HG02610 (cell line): ENCODE measurements around the gene SOCS3.
A peak's percentile ranks its signal among the peaks of the same experiment; 100 is the strongest.

Experiments used
- ATAC-seq: cut with Tn5 transposase; IDR thresholded peaks from one replicate; pipeline ENCODE4 v1.9.1; 2021; ENCODE audit warnings: mild to moderate bottlenecking, moderate library complexity; ENCODE audit not compliant: unreplicated experiment

Gene SOCS3

GRCh38 chr17:78368854-78369495 lies 9.1 kb upstream of the SOCS3 start:
- no peak for ATAC-seq

- ATAC-seq: no peak
Observed at GRCh38 chr17:78368348-78368747, 8.5 kb upstream of the SOCS3 start.

- ATAC-seq: no peak
Observed at GRCh38 chr17:78367193-78367592, 7.3 kb upstream of the SOCS3 start.

DNA sequence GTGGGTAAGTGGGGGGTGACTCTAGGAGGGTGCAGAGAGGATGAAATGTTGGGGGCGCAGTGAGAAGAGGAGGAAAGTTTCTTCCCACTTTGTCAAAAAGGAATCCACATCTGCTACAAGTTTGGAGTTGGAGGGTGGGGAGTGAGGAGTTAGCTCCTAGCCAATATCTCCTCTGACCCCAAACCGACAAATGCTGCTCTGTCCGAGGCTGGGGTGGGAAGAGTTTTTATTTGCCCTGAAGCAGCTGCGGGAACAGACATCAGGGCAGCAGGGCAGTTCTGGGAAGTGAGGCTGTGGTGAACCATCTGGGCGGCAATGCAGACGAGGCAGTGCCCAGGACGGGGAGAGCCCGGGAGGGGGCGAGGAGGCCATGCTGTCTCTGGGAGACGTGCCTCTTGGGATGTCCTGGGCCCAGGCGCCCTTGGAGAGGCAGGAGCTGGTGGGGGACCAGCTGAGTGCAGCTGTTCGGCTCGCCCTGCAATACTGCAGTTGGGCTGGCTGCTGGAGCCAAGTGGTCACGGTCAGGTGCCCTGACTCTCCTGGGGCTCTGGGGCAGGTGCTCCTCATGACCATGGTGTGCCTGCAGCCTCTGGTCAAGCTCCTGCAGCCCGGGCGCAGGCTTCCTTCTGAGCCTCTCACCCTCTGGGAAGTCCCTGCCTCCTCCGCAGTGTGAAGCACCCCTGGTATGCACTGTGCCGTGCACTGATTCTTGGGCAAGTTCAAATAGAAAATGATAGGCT lies 6.4 kb upstream of the SOCS3 start:
- no peak for ATAC-seq

GRCh38 chr17:78365561-78366108 lies 5.8 kb upstream of the SOCS3 start:
- ATAC-seq: no peak

DNA sequence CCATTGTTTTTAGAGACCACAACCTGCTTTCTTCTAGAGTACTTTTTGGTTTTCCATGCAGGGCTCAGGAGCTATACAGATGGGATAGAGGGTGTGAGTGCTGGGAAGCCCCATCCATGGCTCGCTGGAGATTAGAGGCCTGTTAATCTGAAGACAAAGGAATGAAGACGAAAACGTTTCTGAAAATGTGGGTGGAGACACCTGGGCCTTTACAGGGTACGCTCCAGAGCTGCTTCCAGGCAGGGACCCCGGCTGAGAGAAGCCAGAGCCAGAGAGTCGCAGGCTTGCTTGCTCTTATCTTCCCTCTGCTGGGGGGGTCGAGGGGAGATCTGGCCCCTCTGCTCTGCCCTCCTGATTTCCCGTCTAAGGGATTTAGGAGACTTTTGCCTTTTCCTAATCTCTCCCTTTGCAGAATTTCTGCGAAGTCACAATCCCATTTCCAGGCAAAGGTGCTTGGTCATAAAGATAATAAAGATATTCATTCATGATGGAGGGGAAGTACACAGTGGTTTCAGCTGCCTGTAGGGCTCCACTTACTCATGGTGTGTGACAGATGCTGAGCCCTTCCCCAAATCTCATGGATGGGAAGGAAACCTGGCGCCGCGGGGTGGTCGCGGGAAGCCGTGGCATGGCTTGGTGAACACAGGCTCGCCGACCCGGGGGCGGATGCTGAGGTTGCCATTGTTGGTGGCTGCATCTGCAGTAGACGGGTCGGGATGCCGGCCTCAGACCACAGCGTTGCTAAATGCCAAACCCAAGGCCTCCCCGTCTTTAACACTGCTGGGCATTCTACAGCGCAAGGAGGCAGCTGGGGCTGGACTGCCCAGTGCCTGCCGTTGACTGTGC lies 4.8 kb upstream of the SOCS3 start:
- ATAC-seq: no peak

- no peak for ATAC-seq
Observed at GRCh38 chr17:78362671-78363070, 2.8 kb upstream of the SOCS3 start.

DNA sequence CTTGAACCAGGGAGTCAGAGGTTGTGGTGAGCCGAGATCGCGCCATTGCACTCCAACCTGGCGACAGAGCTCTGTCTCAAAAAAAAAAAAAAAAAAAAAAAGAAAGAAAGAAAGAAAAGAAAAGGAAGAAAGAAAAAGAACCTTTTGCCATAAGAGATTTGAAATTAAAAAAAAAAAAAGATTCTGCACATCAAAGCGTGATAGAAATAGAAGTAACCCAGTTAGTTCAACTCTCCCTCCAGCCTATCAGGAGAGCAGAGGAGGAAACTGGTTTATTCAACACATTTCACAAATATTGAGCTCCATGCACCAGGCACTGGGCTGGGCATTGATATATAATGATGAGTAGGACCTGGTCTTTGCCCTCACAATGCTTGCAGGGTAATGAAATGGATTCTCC lies 2.4 kb upstream of the SOCS3 start:
- ATAC-seq: no peak

DNA sequence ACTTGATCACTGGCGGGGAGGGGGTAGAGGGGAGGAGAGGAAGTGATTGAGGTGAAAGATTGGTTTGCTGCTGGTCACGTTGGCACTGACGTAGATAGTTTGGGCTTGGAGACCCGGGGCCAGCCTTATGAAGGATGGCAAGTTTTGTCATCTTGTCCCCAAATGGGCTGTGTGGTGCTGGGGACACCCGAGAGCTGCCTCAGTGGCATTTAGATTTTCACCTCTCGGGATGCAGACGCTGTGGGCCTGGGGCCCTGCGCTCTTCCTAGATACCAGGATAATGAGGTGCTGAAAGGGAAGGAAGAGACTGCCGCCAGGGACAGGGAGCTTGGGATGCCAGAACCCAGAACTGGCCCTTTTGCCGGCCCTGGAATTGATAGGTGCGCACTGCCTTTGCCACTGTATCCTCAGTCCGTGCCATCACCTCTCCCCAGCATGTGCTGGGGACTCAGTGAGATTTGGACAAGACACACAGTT lies 1.4 kb upstream of the SOCS3 start:
- no peak for ATAC-seq

- peak; percentile 15 for ATAC-seq
Observed at GRCh38 chr17:78360371-78361224, 721 bp upstream of the SOCS3 start.

GRCh38 chr17:78359321-78359996 lies 418 bp downstream of the SOCS3 start:
- no peak for ATAC-seq

- ATAC-seq: no peak
Observed at GRCh38 chr17:78358538-78359320, 1.1 kb downstream of the SOCS3 start.

DNA sequence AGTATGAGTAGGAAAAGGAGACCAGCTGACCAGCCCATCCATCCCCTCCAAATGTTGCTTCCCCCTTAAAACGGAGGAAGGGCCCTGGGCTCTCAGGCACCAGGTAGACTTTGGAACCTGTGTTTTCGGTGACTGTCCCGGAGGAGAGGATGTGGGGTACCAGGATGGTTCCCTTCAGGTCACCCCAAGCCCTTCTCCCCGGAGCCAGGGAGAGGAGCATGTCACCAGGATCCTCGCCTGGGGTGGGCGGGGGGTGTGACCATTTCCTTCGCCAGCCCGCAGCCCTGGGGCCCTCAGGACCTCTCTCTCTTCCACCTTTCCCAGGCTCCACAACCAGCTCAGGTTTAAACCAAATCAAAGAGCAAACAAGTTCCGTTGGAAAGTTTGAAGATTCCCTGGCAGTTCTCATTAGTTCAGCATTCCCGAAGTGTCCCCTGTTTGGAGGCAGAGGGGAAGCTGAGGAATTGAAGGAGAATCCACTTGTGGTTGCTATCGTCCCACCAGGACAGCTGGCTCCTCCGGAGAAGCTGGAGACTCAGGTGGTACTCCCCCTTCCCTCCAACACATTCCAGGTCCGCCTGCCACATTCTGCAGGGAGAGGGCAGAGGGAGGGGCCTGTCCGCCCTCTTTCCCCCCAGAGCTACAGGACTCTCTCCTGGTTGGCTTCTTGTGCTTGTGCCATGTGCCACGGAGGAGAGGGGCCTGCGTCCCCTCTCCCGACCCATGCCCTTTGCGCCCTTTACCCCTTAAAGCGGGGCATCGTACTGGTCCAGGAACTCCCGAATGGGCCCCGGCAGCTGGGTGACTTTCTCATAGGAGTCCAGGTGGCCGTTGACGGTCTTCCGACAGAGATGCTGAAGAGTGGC lies 2.0 kb downstream of the SOCS3 start:
- no peak for ATAC-seq

- ATAC-seq: no peak
Observed at GRCh38 chr17:78357177-78357586, 2.7 kb downstream of the SOCS3 start.

DNA sequence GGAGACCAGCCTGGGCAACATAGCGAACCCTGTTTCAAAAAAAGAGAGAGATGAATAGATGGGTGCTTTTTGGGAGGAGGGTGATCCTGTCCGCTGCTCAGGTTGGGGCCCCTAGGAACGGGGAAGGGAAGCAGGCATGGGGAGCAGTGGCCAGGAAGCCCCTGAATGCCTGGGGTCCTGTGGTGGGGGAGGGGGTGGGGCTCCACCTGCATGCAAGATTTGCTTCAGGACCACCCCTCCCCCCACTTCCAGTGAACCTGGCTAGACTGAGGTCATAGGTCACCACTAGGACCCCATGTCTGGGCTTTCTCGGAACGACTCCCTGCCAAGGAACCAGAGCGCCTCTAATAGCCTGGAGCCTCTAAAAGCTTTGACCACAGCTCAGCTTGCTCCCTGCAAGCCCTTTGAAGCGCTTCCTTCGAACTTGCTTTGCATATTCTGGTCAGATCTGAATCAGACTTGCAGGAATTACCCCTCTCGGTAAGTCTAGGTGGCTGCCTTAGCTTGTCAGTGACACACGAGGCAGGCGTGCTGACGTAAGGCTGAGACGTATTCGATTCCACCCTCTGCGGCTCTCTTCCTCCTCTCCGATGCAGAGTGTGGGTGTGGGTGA lies 3.7 kb downstream of the SOCS3 start:
- ATAC-seq: peak; percentile 58

DNA sequence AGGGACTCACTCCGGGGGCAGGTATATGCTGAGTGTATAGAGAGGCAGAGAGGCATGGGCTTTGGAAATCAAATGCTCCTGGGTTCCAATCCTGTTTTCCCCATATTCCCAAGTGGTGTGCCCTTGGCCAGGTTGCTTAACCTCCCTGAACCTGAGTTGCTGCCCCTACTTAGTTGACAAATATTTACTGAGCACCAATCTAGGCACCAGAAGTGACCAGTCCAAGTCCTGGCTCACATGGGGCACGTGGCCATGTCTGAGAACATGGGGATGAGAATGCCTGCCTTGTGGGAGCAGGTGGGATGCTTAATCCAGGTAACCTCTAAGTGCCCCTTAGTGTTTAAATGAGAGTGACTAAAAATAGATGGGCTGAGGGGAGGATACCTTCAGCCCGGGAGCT lies 4.2 kb downstream of the SOCS3 start:
- ATAC-seq: no peak

DNA sequence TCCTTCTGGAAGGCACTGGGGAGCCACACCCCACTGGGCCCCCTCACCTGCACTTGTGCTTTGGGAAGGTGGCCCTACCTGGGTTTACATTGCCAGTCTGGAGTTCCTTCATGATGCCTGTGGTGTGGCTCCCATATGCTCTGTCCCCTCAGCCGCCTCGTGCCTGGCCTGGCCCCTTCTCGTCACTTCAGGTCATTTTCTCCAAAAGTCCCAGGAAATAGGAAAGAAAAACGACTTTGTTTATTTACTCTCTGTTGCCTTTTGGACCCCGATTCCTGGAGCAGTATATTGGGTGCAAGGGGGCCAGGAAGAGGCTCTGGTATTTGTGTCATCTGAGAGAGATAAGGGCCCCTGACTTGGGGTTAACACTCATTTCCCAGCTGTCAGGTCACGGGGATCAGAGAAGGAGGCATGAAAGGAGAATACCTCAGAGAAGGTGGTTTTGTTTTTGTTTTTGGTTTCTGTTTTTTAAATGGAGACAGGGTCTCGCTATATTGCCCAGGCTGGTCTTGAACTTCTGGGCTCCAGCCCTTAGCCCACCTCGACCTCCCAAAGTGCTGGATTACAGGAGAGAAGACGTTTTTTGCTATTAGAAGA lies 4.7 kb downstream of the SOCS3 start:
- no peak for ATAC-seq
